HG02885 (cell line): ENCODE results near the gene ZNF436.

ENCODE experiments used
- ATAC-seq: cut with Tn5 transposase; IDR thresholded peaks from one replicate; pipeline ENCODE4 v1.9.1; 2021; ENCODE audit warnings: mild to moderate bottlenecking; ENCODE audit not compliant: unreplicated experiment, poor library complexity

The ZNF436 gene

GRCh38 chr1:23367791-23368561 lies 1.7 kb downstream of the ZNF436 start:
- ATAC-seq: peak; percentile 93

DNA sequence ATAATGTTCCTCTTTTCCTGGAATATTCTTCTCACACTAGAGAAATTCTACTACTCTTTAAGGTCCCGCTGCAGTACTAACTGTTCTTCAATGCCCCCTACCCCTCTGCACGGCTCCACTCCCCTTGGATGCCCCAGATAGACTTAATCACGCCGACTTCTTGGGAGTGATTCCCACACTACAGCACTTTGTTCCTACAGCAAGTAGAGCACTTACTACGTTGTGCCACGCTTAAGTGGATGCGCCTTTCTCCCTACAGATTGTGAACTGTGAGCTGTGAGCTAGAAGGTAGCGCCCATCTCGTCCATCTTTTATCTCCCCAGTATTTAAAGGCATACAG lies 2.2 kb downstream of the ZNF436 start:
- no peak for ATAC-seq

DNA sequence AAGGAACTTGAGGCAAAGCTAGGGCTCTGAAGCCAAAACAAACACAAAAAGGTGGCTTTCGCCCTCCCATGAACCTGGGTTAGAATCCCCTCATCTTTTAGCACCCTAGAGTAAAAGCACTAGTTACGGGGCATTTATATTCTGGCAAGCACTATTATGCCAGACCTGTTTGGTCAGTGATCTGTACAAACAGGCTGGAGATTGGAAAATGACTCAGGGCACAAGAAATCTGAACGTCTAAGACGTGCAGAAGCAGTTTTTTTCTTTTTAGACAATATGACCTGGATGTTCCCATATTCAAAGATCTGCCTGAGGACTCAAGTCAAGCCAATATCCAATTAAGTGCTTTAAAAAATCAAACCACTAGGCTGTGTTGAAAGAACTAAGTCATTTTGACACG lies 3.0 kb downstream of the ZNF436 start:
- ATAC-seq: no peak

DNA sequence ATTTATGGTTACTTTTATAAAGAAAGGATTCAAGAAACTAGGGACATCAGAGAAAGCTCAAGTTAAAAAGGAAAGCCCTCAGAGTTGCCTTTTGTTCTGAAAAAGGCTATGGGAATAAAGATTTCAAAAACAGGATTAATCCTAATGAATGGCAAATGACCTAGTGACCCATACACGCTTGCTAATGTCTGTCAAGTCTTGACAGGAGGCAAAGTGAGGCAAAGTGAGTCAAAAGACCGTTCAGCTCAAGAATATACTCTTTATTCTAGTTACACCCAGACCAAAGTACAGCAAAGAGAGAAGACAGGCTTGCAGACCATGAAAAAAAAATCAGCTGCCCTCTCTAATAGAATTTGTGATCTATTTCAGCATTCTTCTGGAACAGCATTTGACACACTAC lies 3.5 kb downstream of the ZNF436 start:
- no peak for ATAC-seq

- ATAC-seq: no peak
Observed at GRCh38 chr1:23362218-23362713, 7.4 kb downstream of the ZNF436 start.

DNA sequence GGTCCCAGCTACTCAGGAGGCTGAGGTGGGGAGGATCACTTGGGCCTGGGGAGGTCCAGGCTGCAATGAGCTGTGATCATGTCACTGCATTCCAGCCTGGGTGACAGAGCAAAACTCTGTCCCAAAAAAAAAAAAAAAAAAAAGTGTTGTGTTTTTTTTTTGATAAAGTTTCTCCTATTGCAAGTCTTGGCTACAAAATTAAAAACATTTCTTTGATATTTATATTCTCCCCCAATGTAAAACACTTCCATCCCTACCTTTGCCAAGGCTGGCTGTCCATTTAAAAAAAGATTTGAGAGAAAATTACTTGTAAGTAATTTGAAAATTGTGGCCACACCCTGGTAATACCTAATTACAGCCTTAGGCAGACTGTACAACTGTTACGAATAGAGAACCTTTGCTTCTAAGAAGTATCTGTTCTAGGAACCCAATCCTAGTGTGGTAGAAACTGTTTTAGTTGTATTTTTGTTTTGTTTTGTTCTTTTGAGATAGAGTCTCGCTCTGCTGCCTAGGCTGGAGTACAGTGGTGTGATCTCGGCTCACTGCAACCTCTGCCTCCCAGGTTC lies 11.2 kb downstream of the ZNF436 start:
- ATAC-seq: no peak

GRCh38 chr1:23357138-23357908 lies 12.3 kb downstream of the ZNF436 start:
- ATAC-seq: no peak

GRCh38 chr1:23356471-23357137 lies 13.0 kb downstream of the ZNF436 start:
- ATAC-seq: no peak

DNA sequence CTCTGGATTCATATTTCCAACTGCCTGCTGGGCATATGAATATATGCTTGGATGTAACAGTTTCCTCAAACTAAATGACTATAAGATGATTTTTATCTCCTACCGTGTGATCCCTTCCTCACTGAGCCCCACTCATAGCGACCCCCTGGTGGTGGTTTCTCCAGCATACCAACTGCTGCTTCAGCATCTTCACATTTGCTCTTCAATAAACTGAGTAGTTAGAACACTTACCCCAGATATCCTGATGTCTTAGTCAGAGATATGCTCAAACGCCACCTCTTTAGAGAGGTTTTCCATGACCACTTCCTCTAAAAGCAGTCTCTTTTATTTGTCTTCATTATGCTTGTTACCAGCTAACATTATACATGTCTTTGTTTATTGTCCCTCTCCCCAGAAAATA lies 15.4 kb downstream of the ZNF436 start:
- no peak for ATAC-seq

- no peak for ATAC-seq
Observed at GRCh38 chr1:23352096-23352695, 17.4 kb downstream of the ZNF436 start.

DNA sequence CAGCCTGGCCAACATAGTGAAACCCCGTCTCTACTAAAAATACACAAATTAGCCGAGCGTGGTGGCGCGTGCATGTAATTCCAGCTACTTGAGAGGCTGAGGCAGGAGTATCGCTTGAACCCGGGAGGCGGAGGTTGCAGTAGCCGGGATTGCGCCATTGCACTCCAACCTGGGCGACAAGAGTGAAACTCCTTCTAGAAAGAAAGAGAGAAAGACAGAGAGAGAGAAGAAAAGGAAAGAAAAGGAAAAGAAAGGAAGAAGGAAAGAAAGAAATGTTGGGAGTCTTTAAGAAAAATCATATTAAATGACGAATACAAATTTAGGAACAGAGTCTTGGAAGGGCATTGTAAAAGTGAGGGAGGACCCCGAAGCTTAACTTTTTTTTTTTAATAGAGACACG lies 23.7 kb downstream of the ZNF436 start:
- no peak for ATAC-seq

- ATAC-seq: no peak
Observed at GRCh38 chr1:23344987-23345472, 24.6 kb downstream of the ZNF436 start.

DNA sequence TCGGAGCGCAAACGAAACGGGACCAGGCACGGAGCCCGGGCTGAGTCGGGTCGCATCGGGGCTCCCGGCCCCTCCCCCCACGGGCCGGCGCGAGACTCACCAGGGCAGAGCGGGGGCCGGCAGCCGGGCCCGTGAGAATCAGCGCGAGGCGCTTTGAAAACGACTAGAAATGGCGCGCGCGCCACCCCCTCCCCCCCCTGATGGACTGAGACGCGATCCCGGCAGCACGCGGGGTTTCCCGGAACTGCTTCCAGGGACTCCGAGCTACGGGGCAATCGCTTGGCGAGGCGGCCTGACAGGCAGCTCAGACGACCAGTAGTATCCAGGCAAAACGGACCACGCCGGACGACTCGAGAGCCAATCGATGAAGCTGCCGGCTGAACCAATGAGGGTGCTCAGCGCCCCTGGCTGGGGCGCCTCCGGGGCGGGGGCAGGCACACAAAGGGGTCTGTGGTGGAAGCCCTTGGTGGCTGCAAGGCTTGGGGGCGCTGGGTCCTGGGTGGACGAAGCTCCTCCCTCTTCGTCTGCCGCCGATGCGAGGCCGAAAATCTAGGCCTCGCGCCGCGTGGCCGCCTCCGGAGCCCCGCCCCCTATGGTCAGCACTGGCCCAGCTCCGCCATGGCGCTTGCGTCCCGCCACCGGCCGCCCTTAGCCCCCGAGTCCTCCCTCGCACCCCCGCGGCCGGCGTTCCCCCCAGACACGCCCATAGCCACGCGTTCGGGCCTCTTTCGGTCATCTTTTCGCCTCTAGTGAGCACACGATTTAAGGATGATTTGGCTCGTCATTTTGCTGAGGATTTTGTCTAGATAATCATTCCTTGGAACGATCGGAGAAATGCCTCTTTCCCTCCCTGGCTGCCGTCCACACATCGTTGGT lies 25.3 kb downstream of the ZNF436 start, which contains the start of gene HNRNPR:
Gene HNRNPR, minus strand, starts transcription at position 174 of the 876 bp plus-strand sequence. CDS start 3,276 bp downstream, outside the sequence.
- ATAC-seq: peak; percentile 93

DNA sequence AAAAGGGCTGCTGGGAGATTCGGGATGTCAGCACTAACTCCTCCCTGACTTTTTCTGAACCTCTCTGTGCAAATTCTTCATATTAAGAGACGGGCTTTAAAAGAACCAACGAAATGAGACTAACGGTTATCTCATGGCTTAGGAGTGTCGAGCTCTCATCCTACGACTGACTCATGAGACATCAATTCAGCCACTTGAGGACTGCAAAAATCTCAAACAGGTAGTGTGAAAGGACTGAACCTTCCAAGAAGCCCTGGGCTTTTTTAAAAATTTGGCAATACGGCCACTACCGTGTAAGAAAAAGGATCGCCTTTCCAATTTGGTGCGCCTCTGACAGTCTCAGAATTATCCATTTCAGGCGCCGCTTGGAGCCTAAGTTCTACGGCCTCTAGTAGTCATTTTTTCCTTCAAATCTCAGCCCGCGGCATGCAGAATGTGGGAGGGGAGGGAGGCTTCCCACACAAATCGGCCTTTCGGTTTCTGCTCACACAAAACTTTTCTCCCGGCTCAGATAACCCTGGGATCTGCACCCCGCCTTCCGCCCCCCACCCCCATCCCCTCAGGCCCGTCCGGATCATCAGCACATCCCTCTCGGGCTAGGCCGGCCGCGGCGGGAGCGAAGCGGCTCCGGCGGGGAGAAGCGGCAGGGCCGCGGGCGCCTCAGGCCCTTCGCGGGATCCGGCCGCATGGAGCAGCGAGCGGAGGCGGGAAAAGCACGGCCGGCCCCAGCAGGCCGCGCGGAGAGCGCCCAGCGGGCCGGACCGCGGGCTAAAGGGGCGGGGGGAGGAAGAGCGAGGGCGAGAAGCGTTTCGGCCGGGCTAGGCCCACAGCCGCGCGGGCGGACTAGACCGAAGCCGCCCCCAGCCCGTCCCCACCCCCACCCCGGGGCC lies 26.2 kb downstream of the ZNF436 start:
- peak; percentile 10 for ATAC-seq

DNA sequence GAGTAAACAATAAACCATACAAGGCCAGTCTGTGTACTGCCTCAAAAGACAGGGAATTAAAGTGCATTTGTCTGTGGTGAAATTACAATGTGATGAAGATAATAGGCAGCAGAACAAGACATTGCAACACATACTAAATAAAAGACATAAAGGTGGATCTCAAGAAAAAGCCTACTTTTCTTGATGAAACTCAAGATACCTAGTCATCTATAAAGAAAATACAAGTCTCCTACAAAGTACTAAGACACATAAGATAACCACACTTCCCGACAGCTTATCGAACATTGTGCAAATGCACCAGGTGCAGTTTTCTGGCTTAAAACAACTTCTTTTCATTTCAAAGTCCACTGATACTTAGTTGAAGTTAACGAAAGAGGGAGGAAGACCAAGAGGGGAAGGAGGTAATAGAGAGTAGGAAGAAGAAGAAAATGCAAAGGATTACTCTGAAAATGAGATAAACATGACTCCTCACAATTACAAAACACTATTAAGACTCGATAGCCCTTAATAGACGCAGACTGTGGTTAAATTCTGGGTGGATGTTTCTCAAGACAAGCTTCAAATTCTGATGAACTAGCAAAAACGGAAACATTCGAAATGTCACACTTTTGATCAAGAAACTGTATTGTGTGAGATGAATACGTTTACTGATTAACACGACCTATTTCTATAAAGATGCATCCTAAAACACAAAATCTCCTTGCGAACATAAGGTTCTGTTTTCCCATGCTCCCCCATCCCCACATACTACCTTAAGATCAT lies 27.5 kb downstream of the ZNF436 start:
- ATAC-seq: no peak

DNA sequence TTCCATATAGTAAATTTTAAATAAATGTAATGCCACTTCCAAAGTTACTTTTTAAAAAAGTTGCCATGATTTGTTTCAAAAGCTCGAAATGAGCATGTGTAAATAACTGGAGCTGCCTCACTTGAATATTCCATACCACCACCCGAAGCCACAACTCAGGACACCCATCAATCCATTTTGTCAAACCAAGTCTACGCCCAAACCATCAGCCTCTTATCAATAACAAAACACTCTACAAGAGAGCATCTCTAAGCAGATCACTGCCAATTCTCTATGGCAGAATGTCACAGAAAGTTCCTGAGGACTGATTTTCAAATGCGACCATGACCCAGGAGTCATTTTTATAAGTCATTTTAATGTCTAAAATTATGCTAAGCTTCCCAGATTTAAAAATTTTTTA lies 30.0 kb downstream of the ZNF436 start:
- ATAC-seq: no peak

- ATAC-seq: no peak
Observed at GRCh38 chr1:23337869-23338268, 31.8 kb downstream of the ZNF436 start.
